H1 (cell line): Measurements from ENCODE around the gene GPR157. TPM values are rescaled to one million over a fixed set of nuclear protein-coding genes. Genes with fewer than 3 reads are reported as not detected.

Experiments used
- CTCF ChIA-PET: fragments of 300-600 bp; sonication (Branson Sonifier 250); formaldehyde crosslinking; loops from one replicate; lab custom pipeline; 2021; ENCODE audit not compliant: partially characterized antibody; lab: Charles Lee
- POLR2A ChIA-PET: fragments of 300-600 bp; sonication (Branson Sonifier 250); formaldehyde crosslinking; loops from one replicate; lab custom pipeline; 2021; ENCODE audit warnings: inconsistent platforms; ENCODE audit not compliant: partially characterized antibody; lab: Charles Lee
- DNase-seq, 2 experiments: peaks; one replicate each; pipeline versions ENCODE4 v3.0.0 to v3.0.0-alpha.2; 2010 to 2022; ENCODE audit warnings: low spot score in 2 of 2, low read depth in 1 of 2, mixed read lengths in 1 of 2
- FAIRE-seq: peaks from 2 replicates; lab custom pipeline; 2011; peaks lifted over from hg19 to GRCh38; lab: Jason Lieb, UNC
- H2AFZ ChIP-seq: 2 replicates; pipeline ENCODE4 v1.8.1; 2012; ENCODE audit warnings: low read length, inconsistent platforms
- H2AK5ac ChIP-seq: 2 replicates; pipeline ENCODE4 v1.6.1; 2013; ENCODE audit warnings: low read depth, low read length
- H2BK120ac ChIP-seq: replicated peaks from 2 replicates; pipeline ENCODE3; 2013; ENCODE audit warnings: low read depth, low read length, inconsistent platforms
- H2BK12ac ChIP-seq: 2 replicates; pipeline ENCODE4 v1.6.1; 2013; ENCODE audit warnings: low read depth, low read length
- H2BK15ac ChIP-seq: 2 replicates; pipeline ENCODE4 v1.6.1; 2013; ENCODE audit warnings: low read length
- H2BK20ac ChIP-seq: 2 replicates; pipeline ENCODE4 v1.6.1; 2013; ENCODE audit warnings: low read length
- H2BK5ac ChIP-seq: 2 replicates; pipeline ENCODE4 v1.6.1; 2013; ENCODE audit warnings: low read depth, low read length
- H3K14ac ChIP-seq: 2 replicates; pipeline ENCODE4 v1.6.1; 2013; ENCODE audit warnings: inconsistent platforms; ENCODE audit not compliant: insufficient read length
- H3K18ac ChIP-seq: 2 replicates; pipeline ENCODE4 v1.6.1; 2013; ENCODE audit warnings: low read length; ENCODE audit errors: extremely low read depth
- H3K23ac ChIP-seq: 2 replicates; pipeline ENCODE4 v1.6.1; 2013; ENCODE audit warnings: inconsistent platforms; ENCODE audit not compliant: insufficient read length
- H3K23me2 ChIP-seq: 2 replicates; pipeline ENCODE4 v1.6.1; 2013; ENCODE audit warnings: low read depth, low read length
- H3K27ac ChIP-seq: 2 replicates; pipeline ENCODE4 v1.6.1; 2011; ENCODE audit warnings: low read depth, low read length, inconsistent platforms
- H3K27me3 ChIP-seq, 4 experiments: replicated peaks in 1 of 4; 1 replicate in 1 of 4; 2 replicates in 3 of 4; pipeline versions ENCODE4 v1.6.1 to v1.8.1; 2011 to 2013; ENCODE audit warnings: low read length in 3 of 4, mild to moderate bottlenecking in 3 of 4, inconsistent platforms in 2 of 4, mixed read lengths in 2 of 4, moderate library complexity in 1 of 4; ENCODE audit not compliant: control insufficient read depth in 3 of 4, insufficient read depth in 3 of 4; ENCODE audit errors: extremely low read depth in 1 of 4
- H3K36me3 ChIP-seq, 4 experiments: 2 replicates each; pipeline versions ENCODE4 v1.6.1 to v1.8.1; 2011 to 2013; ENCODE audit warnings: mild to moderate bottlenecking in 4 of 4, low read length in 3 of 4, moderate library complexity in 2 of 4, control low read depth in 1 of 4, inconsistent platforms in 1 of 4; ENCODE audit not compliant: insufficient read depth in 4 of 4, control insufficient read depth in 2 of 4
- H3K4ac ChIP-seq: replicated peaks from 2 replicates; pipeline ENCODE3; 2013; ENCODE audit warnings: low read length, low read depth, mixed read lengths, inconsistent platforms; ENCODE audit not compliant: insufficient read length
- H3K4me1 ChIP-seq, 4 experiments: replicated peaks in 1 of 4; 1 replicate in 1 of 4; 2 replicates in 3 of 4; pipeline versions ENCODE4 v1.6.1 to v1.8.1; 2011 to 2013; ENCODE audit warnings: low read length in 3 of 4, inconsistent platforms in 2 of 4, mixed read lengths in 1 of 4; ENCODE audit not compliant: insufficient read depth in 4 of 4, control insufficient read depth in 3 of 4
- H3K4me2 ChIP-seq, 2 experiments: 2 replicates each; pipeline versions ENCODE4 v1.6.1 to v1.8.1; 2011 to 2013; ENCODE audit warnings: low read depth in 2 of 2, low read length in 2 of 2, control low read depth in 1 of 2, inconsistent platforms in 1 of 2, mild to moderate bottlenecking in 1 of 2; ENCODE audit not compliant: insufficient read depth in 1 of 2
- H3K4me3 ChIP-seq, 4 experiments: fragments of 200-600, 300-600 bp in 1 of 4; sonication (generic), shearing (Covaris generic), sonication (Bioruptor Twin) in 1 of 4; 2 replicates each; pipeline versions ENCODE4 v1.5.1 to v1.8.1; 2011 to 2016; ENCODE audit warnings: low read length in 4 of 4, low read depth in 3 of 4, control low read depth in 2 of 4, inconsistent platforms in 2 of 4, mild to moderate bottlenecking in 2 of 4, mixed read lengths in 1 of 4, moderate library complexity in 1 of 4; ENCODE audit not compliant: insufficient read depth in 2 of 4; ENCODE audit errors: extremely low read depth in 1 of 4
- H3K56ac ChIP-seq: replicated peaks from 2 replicates; pipeline ENCODE3; 2013; ENCODE audit warnings: low read depth, mild to moderate bottlenecking, mixed read lengths, low read length, inconsistent platforms; ENCODE audit not compliant: insufficient read length
- H3K79me1 ChIP-seq: 2 replicates; pipeline ENCODE4 v1.6.1; 2013; ENCODE audit warnings: low read depth, low read length, control low read depth
- H3K79me2 ChIP-seq, 2 experiments: 2 replicates each; pipeline versions ENCODE4 v1.6.1 to v1.8.1; 2012 to 2013; ENCODE audit warnings: low read length in 2 of 2, mild to moderate bottlenecking in 2 of 2, inconsistent platforms in 1 of 2; ENCODE audit not compliant: insufficient read depth in 2 of 2, control insufficient read depth in 1 of 2
- H3K9ac ChIP-seq, 4 experiments: replicated peaks in 1 of 4; 1 replicate in 1 of 4; 2 replicates in 3 of 4; pipeline versions ENCODE4 v1.6.1 to v1.8.1; 2011 to 2013; ENCODE audit warnings: low read depth in 3 of 4, low read length in 3 of 4, control low read depth in 2 of 4, mild to moderate bottlenecking in 2 of 4, moderate library complexity in 2 of 4, inconsistent platforms in 1 of 4; ENCODE audit errors: extremely low read depth in 1 of 4
- H3K9me3 ChIP-seq, 2 experiments: 2 replicates each; pipeline versions ENCODE4 v1.6.1 to v1.8.1; 2012 to 2013; ENCODE audit warnings: mild to moderate bottlenecking in 2 of 2, moderate library complexity in 2 of 2, control low read depth in 1 of 2, inconsistent platforms in 1 of 2, low read depth in 1 of 2, low read length in 1 of 2, mixed read lengths in 1 of 2; ENCODE audit not compliant: insufficient read depth in 2 of 2
- H4K20me1 ChIP-seq, 2 experiments: replicated peaks in 1 of 2; 2 replicates each; pipeline versions ENCODE3 to v1.8.1; 2011 to 2013; ENCODE audit warnings: inconsistent platforms in 2 of 2, low read length in 2 of 2, mild to moderate bottlenecking in 1 of 2; ENCODE audit not compliant: insufficient read depth in 2 of 2, control insufficient read depth in 1 of 2
- H4K5ac ChIP-seq: 2 replicates; pipeline ENCODE4 v1.6.1; 2013; ENCODE audit warnings: low read length, low read depth, mixed read lengths, inconsistent platforms; ENCODE audit not compliant: insufficient read length
- H4K8ac ChIP-seq: 2 replicates; pipeline ENCODE4 v1.8.0; 2013; ENCODE audit warnings: mild to moderate bottlenecking, moderate library complexity, low read length, inconsistent platforms; ENCODE audit not compliant: insufficient read depth; ENCODE audit errors: extremely low read depth
- H4K91ac ChIP-seq: replicated peaks from 2 replicates; pipeline ENCODE3; 2013; ENCODE audit warnings: low read length, mixed read lengths, inconsistent platforms; ENCODE audit not compliant: insufficient read length
- CREB1 ChIP-seq: IDR thresholded peaks from 2 replicates; pipeline ENCODE4 v1.6.1; 2012; ENCODE audit warnings: inconsistent platforms
- FOSL1 ChIP-seq: IDR thresholded peaks from 2 replicates; pipeline ENCODE4 v1.6.1; 2011; ENCODE audit warnings: mild to moderate bottlenecking, low read depth, low read length, moderate library complexity; ENCODE audit not compliant: insufficient read depth
- USF2 ChIP-seq: IDR thresholded peaks from 2 replicates; pipeline ENCODE4 v1.6.1; 2011; ENCODE audit warnings: low read length, improper control_type of control experiment
- WGBS, 2 experiments: shearing (Covaris generic) in 1 of 2; methylation state at CpG; one replicate each; pipeline versions ENCODE4 v1.1.6 to v1.1.7; 2013 to 2015; ENCODE audit warnings: low lambda C conversion rate in 2 of 2, mixed read lengths in 2 of 2, inconsistent platforms in 1 of 2, low coverage in 1 of 2, missing lambda C conversion rate in 1 of 2; ENCODE audit not compliant: insufficient replicate concordance in 2 of 2, insufficient coverage in 1 of 2, insufficient read length in 1 of 2; ENCODE audit errors: extremely low coverage in 1 of 2, missing lambda C conversion rate in 1 of 2; 5-methylcytosine and 5-hydroxymethylcytosine counted together
- polyA plus RNA-seq, 7 experiments: library from polyadenylated mRNA; depleted of rRNA in 3 of 7; stranded (reverse) in 5 of 7; unstranded in 2 of 7; fragments of >200 nt in 5 of 7; fragments of 200-250 nt in 2 of 7; gene quantifications; 1 replicate in 5 of 7; 2 replicates in 1 of 7; 4 replicates in 1 of 7; pipeline versions ENCODE4 v1.2.1 to v1.2.3, GENCODE V29; 2011 to 2013; ENCODE audit warnings: missing spikeins in 2 of 7, mixed read lengths in 2 of 7
- total RNA-seq: library from RNA; stranded (reverse); fragmentation: NEBNext Ultra II Directional; extraction: Animal tissue kit (Norgen Biotek cat#: 25700); gene quantifications from 2 replicates; pipeline ENCODE4 v1.2.1, GENCODE V29; 2021

GPR157 gene
- total and polyA plus RNA-seq, 2 of the 8 experiments (the other 6 are each of a cell fraction or from before 2014, with no cell fraction given), result 1.0 to 11.0 TPM

GRCh38 chr1:9086045-9086444 lies 42.9 kb downstream of the GPR157 start:
- H3K4me3 ChIP-seq, result no peak overlapping the region
- ChIA-PET POLR2A (no interaction called here), CTCF (interaction anchor here (0.5 to 1.6 kb wide), 2 partner anchors 14 to 40 kb away, joined by 3 to 5 read pairs; no protein-coding TSS in a partner anchor)
- no peaks in the 10 kb centered on the region for H3K36me3 ChIP-seq
- H3K23me2 ChIP-seq, result no peaks in the 10 kb centered on the region
- no peak overlapping the region for H3K14ac ChIP-seq
- H3K23ac ChIP-seq, result no peak overlapping the region
- no peak overlapping the region for H2AK5ac ChIP-seq
- no peak overlapping the region for H4K8ac ChIP-seq
- H3K79me2 ChIP-seq, result no peaks in the 10 kb centered on the region
- no peaks in the 10 kb centered on the region for H3K4me1 ChIP-seq
- H3K4me2 ChIP-seq, result no peak overlapping the region
- H3K56ac ChIP-seq, result no peak overlapping the region
- H3K27ac ChIP-seq, result no peak overlapping the region
- H2BK120ac ChIP-seq, result no peak overlapping the region
- H2BK12ac ChIP-seq, result no peak overlapping the region
- no peak overlapping the region for H2BK20ac ChIP-seq
- TF ChIP-seq FOSL1 (no peak), USF2 (no peak), CREB1 (no peak)
- no peak overlapping the region for H3K9ac ChIP-seq
- no peak overlapping the region for H4K5ac ChIP-seq
- H4K91ac ChIP-seq, result no peak overlapping the region
- H3K18ac ChIP-seq, result no peak overlapping the region
- H2BK15ac ChIP-seq, result no peak overlapping the region
- FAIRE-seq (no peak), DNase-seq (no peak)
- no peak overlapping the region for H2AFZ ChIP-seq
- H3K4ac ChIP-seq, result no peak overlapping the region
- WGBS, 2 experiments, result 93% methylated on average over 4 of the region's 5 CpGs; no CpG with 5 or more reads in 1 of the 2 experiments
- peaks cover 0 to 5% of the 10 kb centered on the region in 2 experiments; a peak in 1 of 4 replicates for H3K9me3 ChIP-seq
- no peak overlapping the region for H2BK5ac ChIP-seq
- H3K27me3 ChIP-seq, result no peaks in the 10 kb centered on the region
- H3K79me1 ChIP-seq, result no peaks in the 10 kb centered on the region
- no peaks in the 10 kb centered on the region for H4K20me1 ChIP-seq
